ENCODE data around the gene ZNF547. TPM values are rescaled to one million over a fixed set of nuclear protein-coding genes. Genes with fewer than 3 reads are reported as not detected.

The ZNF547 gene
- polyA plus RNA-seq, 4 donors = 2.5 to 6.6 (median 6.0) TPM

Other genes with a start within 250 kb of the ZNF547 start
- under 1 TPM in 1 of 4 donors, not detected in 3; 0.13 TPM for gene USP29, start 243.6 kb upstream of the ZNF547 start, polyA plus RNA-seq (ENCODE audit: insufficient read length in 4 of 4)
- gene ZIM3, start 218.3 kb upstream of the ZNF547 start, polyA plus RNA-seq (ENCODE audit: insufficient read length in 4 of 4) = under 1 TPM in 2 of 4 donors, not detected in 2; 0.05 to 0.11 TPM
- gene DUXA, start 196.1 kb upstream of the ZNF547 start, polyA plus RNA-seq (ENCODE audit: insufficient read length in 4 of 4) = not detected
- gene ZNF264, start 172.1 kb upstream of the ZNF547 start, polyA plus RNA-seq (ENCODE audit: insufficient read length in 4 of 4) = 10 to 100 TPM; 18.5 to 23.4 (median 20.2) TPM
- gene AURKC, start 132.5 kb upstream of the ZNF547 start, polyA plus RNA-seq (ENCODE audit: insufficient read length in 4 of 4) = 1 to 10 TPM in 3 of 4 donors, under 1 TPM in 1; 0.96 to 6.5 (median 1.7) TPM
- 1 to 10 TPM; 5.3 to 6.9 (median 6.3) TPM for gene ZNF805, start 122.9 kb upstream of the ZNF547 start, polyA plus RNA-seq (ENCODE audit: insufficient read length in 4 of 4)
- 1 to 10 TPM; 2.6 to 3.5 (median 3.0) TPM for gene ZNF460, start 83.1 kb upstream of the ZNF547 start, polyA plus RNA-seq (ENCODE audit: insufficient read length in 4 of 4)
- gene ZNF543, start 43.1 kb upstream of the ZNF547 start, polyA plus RNA-seq (ENCODE audit: insufficient read length in 4 of 4) = 10 to 100 TPM in 1 of 4 donors, 1 to 10 TPM in 3; 7.2 to 10.3 (median 8.8) TPM
- 10 to 100 TPM; 14.7 to 19.0 (median 17.1) TPM for gene ZNF304, start 12.3 kb upstream of the ZNF547 start, polyA plus RNA-seq (ENCODE audit: insufficient read length in 4 of 4)
- gene TRAPPC2B, start within 50 bp of the ZNF547 start, polyA plus RNA-seq (ENCODE audit: insufficient read length in 4 of 4) = 10 to 100 TPM; 14.8 to 20.2 (median 16.6) TPM
- 10 to 100 TPM; 21.8 to 27.6 (median 24.8) TPM for gene ZNF548, start 26.3 kb downstream of the ZNF547 start, polyA plus RNA-seq (ENCODE audit: insufficient read length in 4 of 4)
- gene ZNF17, start 47.6 kb downstream of the ZNF547 start, polyA plus RNA-seq (ENCODE audit: insufficient read length in 4 of 4) = 10 to 100 TPM; 11.7 to 13.9 (median 12.3) TPM
- 10 to 100 TPM in 3 of 4 donors, 1 to 10 TPM in 1; 5.6 to 14.0 (median 12.7) TPM for gene ZNF749, start 71.8 kb downstream of the ZNF547 start, polyA plus RNA-seq (ENCODE audit: insufficient read length in 4 of 4)
- gene VN1R1, start 93.6 kb downstream of the ZNF547 start, polyA plus RNA-seq (ENCODE audit: insufficient read length in 4 of 4) = 1 to 10 TPM; 1.6 to 5.8 (median 3.1) TPM
- 10 to 100 TPM in 3 of 4 donors, 1 to 10 TPM in 1; 9.8 to 23.2 (median 22.3) TPM for gene ZNF772, start 114.0 kb downstream of the ZNF547 start, polyA plus RNA-seq (ENCODE audit: insufficient read length in 4 of 4)
- 10 to 100 TPM; 14.2 to 23.6 (median 20.2) TPM for gene ZNF419, start 124.2 kb downstream of the ZNF547 start, polyA plus RNA-seq (ENCODE audit: insufficient read length in 4 of 4)
- gene ZNF773, start 136.4 kb downstream of the ZNF547 start, polyA plus RNA-seq (ENCODE audit: insufficient read length in 4 of 4) = 10 to 100 TPM; 10.1 to 13.9 (median 11.6) TPM
- gene ZNF549, start 163.8 kb downstream of the ZNF547 start, polyA plus RNA-seq (ENCODE audit: insufficient read length in 4 of 4) = 10 to 100 TPM; 10.5 to 15.7 (median 14.1) TPM
- gene ZNF550, start 196.3 kb downstream of the ZNF547 start, polyA plus RNA-seq (ENCODE audit: insufficient read length in 4 of 4) = 10 to 100 TPM; 15.1 to 22.7 (median 21.1) TPM
- 10 to 100 TPM in 1 of 4 donors, 1 to 10 TPM in 3; 7.3 to 10.1 (median 8.6) TPM for gene ZNF416, start 215.4 kb downstream of the ZNF547 start, polyA plus RNA-seq (ENCODE audit: insufficient read length in 4 of 4)
- gene ZIK1, start 220.6 kb downstream of the ZNF547 start, polyA plus RNA-seq (ENCODE audit: insufficient read length in 4 of 4) = 10 to 100 TPM; 12.9 to 21.4 (median 17.3) TPM
- gene ZNF530, start 236.3 kb downstream of the ZNF547 start, polyA plus RNA-seq (ENCODE audit: insufficient read length in 4 of 4) = 1 to 10 TPM; 4.4 to 5.4 (median 4.7) TPM